Measurements from ENCODE around the gene UNKL.

UNKL gene

DNA sequence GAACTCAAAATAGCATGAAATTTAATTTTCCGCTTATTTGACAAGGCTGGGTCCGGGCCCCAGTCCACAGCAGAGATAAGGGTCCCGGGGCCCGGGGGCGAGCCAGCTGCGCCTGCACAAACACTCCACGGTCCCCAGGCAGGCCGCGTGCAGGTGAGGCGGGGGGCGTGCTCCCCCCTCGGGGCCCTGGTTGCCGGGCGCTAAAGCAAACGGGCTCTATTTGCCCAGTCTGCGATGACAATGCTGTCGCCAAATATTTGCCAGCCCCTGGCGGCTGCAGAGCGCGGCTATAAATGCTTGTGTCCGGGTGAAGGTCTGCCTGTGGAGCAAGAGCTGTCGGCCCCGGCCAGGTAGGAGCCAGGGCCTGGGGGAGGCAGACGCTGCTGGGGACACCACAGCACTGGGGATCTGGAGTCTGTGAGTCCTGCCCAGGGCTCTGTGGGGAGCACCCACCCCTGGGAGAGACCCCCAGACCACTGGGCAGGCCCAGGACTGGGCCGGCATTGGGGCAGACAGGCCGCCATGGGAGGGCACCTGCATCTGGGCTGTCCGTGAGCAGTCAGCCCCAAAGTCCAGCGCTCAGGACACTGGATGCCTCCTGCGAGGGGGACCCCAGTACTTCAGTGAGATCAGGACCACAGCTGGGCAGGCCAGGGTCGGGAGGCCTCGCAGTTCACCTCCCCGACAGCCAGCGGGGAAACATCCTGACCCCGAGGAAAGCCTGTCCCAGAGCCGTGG is 16.4 kb upstream of the UNKL start, which contains the start of gene PERCC1:
Gene PERCC1, plus strand, starts transcription at position 320 of the 738 bp plus-strand sequence. CDS start 1,516 bp downstream, outside the sequence.
- DNase-seq = no peak

DNA sequence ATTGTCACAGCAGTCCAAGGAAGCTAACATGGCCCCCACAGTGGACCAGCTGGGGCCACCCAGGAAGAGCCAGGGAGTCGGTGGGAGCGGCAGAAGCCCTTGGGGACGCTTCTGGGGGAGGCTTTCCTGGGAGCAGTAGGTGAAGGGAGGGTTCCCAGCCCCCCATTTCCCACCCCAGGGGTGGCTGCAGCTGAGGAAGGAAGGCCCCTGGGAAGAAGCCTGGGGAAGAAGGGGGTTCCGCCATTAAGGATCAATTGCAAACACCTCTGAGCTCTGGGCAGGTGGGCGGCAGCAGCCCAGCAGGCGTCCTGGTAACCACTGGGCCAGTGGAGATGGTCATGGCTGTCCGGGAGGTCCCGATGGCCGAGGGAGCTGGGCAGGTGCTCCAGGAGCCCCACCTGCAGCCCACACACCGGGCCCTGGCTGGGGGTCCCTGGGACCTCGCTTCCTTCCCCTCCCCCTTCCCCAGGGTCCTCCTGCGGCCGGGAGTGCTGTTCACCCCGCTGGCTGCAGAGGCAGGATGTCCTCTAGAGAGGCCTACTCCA is 15.8 kb upstream of the UNKL start:
- DNase-seq = no peak

DNA sequence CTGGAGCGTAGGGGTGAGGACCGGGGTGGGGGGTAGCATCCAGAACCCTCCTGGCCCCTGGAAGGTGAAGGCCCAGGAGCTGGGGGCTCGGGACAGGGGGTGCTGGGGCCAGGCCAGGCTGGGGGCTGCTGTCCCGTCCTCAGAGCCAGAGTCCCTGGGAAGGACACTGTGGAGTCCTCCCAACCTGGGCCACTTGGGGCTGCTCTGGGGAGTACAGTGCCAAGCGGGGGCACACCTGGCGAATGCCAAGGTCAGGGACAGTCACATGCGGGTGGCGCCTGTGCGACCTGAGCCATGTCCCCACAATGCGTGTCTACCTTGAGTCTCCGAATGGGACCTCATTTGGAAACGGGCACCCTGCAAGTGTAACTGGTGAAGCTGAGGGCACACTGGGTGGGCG is 15.1 kb upstream of the UNKL start:
- DNase-seq = no peak

DNA sequence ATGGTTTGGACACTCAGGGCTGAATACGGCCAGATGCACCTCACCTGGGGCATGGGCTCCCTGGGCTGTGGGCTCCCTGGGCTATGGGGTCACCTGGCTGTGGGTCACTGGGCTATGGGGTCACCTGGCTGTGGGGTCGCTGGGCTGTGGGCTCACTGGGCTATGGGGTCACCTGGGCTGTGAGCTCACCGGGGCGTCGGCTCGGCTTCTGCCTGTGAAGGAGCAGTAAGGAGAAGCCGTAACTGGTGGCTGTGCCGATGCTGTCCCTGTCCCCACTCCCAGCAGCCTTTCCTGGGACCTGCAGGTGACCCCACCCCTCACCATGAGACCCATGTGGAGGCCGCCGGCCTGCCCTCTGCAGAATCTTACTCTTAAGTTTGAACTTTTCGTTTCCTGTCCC is 14.5 kb upstream of the UNKL start:
- DNase-seq = no peak

DNA sequence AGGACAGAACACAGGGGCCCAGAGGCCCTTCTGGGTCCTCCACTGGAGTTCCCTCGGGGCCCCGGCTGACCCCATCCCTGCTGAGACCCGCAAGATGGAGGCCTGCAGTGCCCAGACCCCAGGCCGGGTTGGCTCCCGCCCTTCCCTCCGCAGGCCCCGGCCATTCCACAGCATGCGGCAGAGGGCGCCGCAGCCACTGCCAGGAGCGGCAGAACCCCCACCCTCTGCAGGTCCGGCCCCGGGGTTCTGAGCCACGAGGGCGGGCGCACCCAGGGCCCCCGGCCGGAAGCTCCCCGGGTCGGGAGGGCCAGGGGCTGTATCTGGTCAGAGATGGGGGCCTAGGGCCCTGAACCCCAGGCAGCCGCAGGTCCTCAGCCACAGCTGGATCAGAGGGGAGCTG is 14.0 kb upstream of the UNKL start:
- peak; percentile 43 for DNase-seq

DNA sequence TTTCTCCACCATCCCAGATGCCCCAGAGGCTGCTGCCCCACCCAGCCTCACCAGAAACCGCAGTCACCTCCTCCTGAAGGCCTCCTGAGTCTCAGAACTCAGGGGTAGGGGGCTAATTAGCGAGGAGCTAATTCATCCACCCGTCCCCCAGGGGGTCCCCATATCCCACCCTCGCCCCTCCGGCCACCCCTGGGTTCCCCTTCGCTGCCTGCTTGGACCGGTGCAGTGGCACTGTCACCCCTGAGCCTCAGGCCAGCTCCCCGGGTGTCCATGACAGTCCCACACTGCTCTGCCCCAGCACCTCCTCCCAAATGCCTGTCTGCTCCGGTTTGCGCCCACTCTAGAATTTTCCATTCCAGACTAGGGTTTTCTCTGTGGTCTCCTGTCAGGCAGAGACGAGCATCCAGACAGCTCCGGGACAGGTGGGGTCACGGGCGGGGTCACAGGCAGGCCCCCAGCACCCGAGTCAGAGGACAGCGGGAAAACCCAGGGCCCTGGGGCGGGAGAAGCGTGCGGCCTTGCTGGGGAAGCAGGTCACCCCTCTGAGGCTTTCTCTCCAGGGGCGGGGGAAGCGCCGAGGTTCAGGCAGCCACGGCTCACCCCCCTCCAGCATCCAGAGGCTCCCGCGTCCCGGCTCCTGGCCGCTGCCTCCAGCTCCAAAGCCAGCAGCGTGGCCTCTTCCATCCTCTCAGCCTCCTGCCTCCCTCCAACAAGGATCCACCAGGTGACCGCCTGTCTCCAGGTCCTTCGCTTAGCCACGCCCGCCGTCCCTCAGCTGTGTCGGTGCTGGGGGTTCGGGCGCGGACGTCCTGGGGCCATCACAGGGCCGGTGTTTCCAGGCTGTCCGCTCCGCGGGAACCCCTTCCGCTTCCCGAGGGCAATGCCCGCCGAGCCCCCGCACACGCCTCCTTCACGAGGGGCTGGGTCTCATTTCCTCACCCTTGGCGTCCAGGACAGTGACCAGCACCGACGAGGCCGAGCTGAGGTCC is 13.3 kb upstream of the UNKL start:
- no peak for DNase-seq

DNA sequence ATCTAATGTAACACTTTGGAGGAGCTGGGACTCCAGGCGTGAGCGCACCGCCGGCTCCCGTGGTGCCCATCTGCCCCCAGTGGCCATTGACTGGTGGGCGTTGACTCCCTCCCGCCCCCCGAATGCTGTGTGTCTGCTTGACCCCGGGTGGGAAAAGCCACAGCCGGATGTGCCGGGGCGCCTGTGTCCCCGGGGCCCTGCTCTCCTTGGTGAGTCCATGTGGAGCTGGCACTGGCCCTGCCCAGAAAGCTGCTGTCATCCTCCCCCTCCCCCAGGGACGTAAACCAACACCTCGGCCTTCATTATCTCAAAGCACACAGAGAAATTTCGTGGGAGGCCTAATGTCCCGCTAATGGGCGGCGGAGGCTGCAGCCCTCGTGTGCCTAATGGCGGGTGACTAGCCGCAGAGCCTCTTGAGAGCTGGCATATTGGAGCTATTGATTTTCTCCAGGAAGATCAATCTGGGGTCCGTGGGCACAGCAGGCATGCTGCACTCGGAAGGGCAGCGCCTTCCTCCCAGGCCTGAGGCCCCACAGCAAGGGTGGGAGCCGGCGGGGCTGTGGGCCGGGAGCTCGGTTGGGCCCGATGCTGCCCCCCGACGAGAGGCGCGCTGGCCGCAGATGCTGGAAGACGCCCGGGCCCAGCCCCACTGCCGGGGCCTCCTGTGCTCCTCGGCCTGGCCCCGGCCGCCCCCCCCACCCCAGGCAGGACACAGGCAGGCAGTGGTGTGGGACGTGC is 12.4 kb upstream of the UNKL start:
- no peak for DNase-seq

DNA sequence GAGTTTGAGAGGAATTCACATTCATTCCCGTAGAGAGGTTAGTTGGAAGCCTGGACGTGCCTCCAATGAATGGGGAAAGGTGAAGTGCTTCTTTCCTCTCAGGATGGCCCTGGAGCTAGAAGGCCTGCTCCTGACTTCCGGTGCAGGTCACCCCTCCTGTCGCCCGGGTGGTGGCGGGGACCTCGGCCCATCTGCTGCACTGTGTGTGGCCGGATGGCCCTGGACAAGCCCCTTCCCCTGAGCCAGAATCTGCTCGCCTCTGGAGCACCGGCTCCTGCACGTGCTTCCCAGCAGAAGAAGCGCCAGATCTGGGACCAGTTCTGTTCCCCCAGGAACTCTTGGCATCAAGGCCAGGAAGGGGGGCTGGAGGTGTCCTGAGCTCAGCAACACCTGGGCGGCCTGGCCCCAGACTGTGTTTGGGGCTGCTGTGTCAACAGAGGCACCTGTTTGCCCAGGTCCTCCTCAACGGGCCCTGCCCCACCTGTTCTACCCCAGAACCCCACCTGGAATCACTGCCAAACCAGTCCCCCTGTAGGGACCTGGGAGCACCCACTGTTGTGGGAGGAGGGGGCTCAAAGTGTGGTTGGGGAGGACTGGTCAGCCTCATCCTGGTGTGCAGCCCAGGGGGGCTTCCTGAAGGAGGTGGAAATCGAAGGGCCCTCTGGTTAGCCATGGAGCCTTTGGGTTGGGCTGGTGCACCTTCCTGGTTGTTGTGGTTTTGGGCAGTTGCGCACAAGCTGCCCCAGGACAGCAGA is 11.3 kb upstream of the UNKL start:
- no peak for DNase-seq

DNA sequence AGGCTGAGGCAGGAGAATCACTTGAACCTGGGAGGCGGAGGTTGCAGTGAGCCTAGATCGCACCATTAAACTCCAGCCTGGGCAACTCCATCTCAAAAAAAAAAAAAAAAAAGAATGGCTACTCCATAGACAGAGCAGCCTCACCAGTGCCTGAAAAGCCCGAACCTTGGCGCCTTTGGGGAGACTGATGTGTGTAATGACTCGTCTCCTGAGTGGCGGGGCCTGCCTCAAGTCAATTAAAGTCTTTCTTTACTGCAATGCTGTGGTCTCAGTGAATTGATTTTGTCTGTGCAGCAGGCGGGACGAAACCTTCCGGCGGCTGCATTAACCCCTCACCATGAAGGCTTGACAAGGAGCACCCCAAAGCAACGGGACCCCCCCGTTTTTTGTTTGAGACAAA is 9.5 kb upstream of the UNKL start:
- DNase-seq = peak; percentile 5

DNA sequence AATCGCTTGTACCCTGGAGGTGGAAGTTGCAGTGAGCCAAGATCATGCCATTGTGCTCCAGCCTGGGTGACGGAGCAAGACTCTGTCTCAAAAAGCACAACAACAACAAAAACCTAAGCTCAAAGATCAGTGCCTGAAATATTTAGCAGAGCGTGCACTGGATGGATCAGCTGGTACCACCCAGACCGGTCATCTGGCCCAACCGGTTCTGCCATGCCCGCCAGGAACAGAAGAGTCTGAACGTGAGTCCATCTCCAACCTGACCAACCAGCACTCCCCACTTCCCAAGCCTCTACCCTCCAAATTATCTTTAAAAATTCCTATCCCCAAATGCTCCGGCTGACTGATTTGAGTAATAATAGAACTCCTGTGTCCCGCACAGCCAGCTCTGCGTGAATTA is 7.6 kb upstream of the UNKL start:
- no peak for DNase-seq

DNA sequence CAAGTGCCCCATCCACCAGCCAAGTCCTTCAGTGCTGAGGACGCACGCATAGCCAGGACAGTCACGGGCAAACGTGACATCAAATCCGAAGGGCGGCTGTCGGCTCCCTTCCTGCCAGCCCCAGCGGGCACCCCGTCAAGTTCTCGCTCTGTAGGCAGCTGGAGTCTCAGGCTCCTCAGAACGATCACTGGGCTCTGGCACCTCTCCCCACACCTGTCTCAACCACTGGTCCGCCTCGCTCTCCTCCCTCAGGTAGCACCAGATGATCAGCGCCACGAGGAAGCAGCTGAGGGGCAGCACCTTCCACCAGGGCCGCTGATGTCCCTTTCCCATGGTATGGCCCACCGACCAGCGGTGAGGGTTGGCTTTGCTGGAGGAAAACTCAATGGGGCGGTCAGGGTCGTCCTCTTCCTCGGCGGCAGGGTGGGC is 5.6 kb upstream of the UNKL start:
- DNase-seq = peak; percentile 8

DNA sequence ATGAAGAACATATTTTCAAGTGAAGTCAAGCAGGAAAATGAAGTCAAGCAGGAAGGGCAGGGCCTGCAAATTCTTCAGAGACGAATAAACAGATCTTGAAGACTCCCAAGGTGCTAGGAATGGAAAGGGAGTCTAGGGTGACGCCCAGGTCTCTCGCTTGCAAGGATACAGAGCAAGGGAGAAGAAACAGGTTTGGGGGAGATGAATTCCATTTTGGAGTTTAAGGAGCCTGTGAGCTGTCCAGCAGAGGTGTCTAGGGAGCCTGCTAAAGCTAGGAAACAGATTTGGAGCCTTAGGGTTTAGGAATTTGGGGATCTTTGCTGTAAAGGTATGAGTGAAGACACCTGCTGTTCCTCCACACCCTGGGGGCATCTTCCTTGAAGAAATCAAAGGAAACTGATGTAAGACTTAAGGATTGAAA is 2.0 kb upstream of the UNKL start:
- no peak for DNase-seq

DNA sequence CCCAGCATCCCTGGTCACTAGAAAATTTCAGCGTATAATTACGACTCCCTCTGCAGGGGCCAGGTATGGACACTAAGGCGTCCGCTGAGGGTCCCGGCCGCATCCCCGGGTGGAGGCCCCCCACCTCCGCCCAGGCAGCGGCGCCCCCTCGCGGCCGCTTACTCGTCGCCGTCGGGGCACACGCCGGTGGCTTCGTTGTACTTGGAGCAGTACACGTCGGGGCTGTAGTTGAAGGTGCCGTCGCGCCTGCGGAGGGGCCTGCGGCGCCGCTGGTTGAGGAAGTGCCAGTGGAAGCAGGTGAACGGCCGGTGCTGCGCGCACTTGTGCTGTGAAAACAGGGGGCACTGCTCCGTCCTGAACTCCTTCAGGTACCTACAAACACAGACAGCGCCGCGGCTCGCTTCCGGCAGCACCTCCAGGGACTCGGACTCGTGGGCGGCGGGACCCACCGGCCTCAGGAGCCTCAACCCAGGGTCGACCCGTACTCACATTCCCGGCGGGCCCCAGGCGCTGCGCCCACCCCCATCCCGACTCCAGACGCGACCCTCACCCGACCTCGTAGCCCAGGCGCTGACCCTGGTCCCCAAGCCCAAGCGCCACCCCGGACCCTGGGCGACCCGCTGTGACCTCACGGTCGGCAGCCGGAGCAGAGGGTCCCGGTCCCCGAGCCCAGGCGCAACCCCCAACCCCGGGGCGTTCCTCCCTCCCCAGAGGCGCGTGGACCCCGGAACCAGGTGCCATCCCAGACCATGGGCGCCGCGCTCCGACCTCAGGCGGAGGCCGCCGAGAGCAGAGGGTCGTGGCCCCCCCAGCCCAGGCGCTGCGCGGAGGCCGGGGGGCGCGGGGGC is 596 bp downstream of the UNKL start:
- peak; percentile 63 for DNase-seq

DNA sequence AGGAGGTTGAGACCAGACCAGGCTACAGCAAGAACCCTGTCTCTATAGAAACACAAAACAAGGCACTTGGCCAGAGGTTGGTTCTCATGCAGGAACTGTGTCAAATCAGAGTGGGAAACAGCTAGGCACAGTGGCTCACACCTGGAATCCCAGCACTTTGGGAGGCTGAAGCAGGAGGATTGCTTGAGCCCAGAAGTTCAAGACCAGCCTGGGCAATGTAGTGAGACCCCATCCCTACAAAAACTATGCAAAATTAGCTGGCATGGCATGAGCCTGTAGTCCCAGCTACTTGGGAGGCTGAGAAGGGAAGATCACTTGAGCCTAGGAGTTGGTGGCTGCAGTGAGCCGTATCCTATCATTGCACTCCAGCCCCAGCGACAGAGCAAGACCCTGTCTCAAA is 1.7 kb downstream of the UNKL start:
- DNase-seq = no peak

DNA sequence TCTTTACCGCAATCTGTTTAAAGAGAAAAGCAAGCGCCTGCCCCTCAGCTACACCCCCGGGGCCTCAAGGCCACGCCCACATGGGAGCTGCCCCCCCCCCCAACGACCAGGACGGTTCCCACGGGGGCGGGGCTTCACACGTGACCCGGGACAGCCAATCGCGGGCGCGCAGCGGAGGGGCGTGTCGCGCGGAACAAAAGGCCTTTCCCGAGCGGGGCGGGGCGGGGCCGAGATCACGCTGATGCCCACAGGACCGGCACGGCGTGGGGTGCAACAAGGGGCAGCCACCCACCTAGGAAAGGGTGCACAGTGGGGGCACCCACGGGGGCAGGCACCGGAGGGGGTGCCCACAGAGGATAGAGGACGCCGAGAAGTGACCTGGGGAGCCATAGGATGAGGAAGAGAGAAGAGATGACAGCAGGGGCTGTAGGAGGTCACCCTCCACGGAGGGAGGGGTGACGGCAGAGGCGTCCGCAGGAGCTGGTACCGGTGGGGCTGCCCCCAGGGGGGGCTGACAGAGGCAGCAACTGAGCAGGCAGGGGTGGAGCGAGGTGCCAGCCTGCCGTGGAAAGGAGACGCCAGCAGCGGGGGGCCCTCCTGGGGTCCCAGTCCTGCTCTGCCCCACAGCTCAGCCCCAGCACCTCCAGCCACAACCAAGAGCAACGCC is 6.2 kb downstream of the UNKL start:
- peak; percentile 94 for DNase-seq

DNA sequence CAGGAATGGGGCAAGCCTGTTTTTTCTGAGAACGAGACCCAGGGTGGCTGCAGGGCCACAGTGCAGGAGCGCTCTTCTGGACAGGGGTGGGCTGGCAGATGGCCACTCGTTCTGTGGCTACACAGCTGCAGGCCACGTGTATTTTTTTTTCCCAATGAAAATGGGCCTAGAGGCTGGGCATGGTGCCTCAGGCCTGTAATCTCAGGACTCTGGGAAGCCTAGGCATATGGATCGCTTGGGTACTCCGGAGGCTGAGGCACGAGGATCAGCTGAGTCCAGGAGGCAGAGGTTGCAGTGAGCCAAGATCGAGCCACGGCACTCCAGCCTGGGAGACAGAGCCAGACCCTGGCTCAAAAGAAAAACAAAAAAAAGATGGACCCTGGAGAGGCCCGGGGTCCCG is 6.8 kb downstream of the UNKL start:
- no peak for DNase-seq

DNA sequence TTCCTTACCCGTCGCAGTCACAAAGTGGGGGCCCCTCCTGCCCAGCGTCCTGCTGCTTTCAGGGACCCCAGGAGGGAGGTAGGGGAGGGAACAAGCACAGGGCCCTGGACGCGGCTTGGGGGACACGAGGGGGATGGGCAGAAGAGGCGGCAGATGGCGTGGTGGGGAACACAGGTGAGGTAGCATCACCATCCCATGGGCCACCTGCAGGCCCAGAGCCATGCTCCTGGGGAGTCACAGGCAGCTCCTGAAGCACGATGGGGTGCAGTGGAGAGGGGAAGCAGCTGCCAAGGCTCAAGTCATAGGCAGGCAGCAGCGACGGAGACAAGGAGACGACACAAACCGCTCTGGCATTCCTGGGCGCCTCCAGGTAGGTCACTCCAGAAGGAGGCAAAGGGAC is 10.8 kb downstream of the UNKL start:
- DNase-seq = no peak

DNA sequence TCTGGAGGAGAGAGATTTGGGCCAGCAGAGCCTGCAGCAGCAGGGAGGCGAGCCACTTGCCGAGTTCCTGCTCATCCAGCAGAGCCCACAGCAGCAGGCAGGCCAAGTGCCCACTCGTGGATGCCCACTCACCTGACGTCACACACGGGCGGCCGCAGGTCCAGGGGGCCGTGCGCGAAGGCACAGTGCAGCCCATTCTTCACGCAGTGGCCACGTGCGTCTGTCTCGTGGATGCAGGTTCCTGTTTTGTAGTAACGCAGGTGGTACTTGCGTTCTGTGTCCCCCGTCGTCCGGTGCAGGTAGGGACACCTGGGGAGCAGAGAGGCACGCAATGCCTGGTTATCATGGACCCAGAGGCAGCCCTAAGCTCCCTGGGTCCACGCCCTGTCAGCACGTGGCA is 11.5 kb downstream of the UNKL start:
- DNase-seq = no peak

DNA sequence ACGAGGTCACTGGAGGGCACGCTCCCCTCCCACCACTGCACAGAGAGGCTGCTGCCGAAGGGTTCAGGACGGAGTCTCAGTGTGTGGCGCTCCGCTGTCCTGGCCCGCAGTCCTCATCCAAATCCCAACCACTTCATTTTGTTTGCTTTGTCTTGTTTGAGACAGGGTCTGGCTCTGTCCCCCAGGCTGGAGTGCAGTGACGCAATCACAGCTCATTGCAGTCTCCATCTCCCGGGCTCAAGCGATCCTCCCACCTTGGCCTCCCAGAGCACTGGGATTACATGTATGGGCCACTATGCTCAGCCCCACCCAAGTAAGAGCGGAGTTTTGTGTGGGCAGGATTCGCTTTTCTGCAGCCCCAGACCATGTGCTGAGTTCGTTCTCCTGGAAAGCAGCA is 12.7 kb downstream of the UNKL start:
- DNase-seq = no peak

DNA sequence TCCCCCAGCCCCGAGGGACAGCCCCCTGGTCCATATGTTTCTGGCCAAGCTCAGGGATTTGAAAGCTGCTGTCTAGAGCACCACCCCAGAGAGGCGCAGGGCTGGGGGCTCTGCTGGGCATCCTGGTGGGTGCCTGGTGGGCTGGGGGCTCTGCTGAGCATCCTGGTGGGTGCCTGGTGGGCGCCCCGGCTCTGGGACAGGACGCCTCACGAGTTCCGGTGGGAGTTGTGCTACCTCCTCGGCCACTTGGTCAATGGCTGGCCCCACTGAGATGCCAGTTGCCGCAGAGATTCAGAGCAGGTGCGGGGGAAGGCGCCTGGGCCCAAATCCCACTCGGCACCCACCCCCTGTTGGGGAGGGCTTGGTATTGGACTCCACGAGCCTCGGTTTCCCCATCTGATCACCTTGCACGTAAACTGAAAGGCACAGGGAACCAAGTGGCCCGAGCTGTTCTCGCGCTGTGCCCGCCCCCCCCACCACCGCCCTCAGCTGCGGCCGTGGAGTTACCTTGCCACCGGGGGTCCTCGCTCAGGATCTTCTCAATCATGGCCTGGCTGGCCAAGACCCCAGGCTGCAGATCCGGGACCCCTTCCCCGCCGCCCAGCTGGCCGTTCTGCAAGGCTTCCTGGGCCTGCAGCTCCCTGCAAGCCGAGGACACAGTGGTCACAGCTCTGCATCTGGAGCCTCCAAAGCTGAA is 13.3 kb downstream of the UNKL start:
- no peak for DNase-seq

Data from activated CD4-positive, alpha-beta T cell treated with anti-CD3 and anti-CD28 coated beads, Interleukin-2, amount 50 U/mL, for 16 hours (primary cell).